ENCODE results near the gene COL28A1.
"Not testable (repeated sequence)": the region's sequence is repeated elsewhere in the genome, so short reads cannot be mapped to it uniquely, and the experiment has no call there.

COL28A1 gene

DNA sequence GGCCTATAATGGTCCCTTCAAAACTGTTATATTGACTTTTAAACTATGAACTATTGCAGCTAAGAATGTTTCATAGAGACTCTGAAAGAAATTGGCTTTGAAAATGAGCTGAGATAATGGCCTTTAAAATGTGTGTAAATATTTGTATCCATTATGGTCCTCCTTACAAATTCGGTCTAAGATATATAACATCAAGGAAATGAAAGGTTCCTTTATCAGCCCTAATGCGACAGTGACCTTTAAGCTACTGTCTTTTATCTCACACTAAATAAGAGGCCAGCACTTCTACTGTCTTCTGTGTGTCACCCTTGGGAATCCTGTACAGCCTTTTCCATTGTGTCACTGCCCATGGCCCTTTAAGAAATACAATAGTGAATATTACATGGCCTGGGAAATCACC, 19.5 kb downstream of the COL28A1 start:
- no peak for DNase-seq

DNA sequence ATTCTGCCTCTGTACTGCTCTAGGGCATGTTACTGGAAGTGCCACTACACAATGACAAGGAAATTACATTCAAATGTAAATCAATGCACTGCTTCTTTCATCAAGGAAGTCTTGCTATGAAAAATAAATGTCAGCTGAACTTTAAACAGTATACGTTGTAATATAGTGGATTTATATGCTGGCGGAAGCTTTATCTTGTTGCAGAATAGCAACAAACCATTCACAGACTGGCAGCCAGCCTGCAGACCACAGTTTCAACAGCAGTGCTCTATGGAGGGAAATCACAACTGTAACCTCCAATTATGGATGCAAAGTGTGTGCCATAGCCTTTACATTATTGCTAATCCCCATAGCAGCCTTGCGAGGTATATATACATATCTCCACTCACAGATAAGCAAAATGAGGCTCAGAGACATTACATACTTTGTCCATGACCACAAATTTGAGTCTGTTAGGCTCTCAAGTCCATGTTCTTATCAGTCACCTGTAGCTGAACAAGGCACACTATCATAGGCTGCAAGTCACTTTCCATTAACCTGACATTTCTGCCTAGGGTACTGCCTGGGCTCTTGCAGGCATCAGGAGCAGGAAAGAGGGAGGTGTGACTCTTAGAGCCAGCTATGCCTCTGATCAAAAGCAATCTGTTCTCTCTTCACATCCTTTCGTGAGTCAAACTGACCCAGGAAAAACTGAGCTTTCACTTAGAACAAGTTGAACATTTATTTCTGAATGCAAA, 22.6 kb downstream of the COL28A1 start:
- DNase-seq = no peak

DNA sequence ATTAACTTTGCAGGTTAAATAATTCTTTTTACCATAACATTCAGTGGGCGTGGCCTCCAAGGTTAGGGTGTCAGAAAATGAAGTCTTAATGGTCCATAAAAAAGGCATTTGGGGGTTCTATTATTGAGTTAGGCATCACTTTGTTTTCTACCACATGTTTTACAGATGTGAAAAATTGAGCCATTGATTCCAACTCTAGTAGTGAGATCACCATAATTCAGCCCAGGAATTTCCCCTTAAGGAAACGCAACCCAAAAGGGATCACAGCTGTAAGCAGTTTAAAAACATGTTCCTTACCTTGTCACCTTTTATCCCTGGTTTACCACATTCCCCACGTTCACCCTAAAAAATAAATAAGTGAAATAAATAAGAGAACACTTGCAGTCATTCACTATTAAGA, 24.9 kb downstream of the COL28A1 start:
- no peak for DNase-seq

GRCh38 chr7:7505915-7506314, 29.8 kb downstream of the COL28A1 start:
- no peak for DNase-seq

- DNase-seq = peak; percentile 55
These were observed 30.6 kb downstream of the COL28A1 start for GRCh38 chr7:7504910-7505704.

DNA sequence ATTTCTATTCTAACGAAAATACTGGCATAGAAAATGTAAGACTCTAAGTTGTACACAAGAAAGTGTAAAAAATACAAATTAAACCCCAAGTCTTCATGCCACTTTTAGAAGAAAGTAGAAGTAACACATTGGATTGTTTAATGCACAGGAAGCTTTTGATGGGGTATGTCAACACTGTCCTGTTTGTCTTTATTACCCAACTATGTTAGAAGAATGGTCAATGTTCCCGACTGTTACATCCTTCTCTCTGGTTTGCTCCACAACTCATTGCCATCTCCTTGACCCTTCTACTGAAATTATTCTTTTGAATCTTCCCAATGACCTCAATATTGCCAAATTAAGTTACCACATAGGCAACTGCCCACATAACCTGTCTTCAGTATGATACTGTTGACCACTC, 35.8 kb downstream of the COL28A1 start:
- DNase-seq = no peak

GRCh38 chr7:7498856-7499255, 36.8 kb downstream of the COL28A1 start:
- peak; percentile 98 for DNase-seq

DNA sequence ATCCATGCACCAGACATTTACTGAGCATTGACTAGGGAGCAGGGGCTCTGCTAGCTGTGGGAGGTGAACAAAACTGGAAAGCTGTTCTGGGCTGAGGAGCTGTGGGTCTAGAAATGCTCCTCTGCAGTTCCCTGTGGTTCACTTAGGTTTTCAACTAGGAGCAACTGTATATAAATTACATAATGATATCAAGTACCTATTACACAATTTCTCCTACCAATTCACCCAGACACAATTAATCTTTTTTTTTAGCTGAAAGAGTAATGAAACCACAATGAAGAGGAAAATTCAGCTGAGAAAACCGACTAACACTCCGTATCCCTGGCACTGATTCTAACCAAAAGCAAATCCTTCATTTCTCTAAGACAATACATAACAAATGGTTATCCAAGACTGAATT, 39.4 kb downstream of the COL28A1 start:
- DNase-seq = no peak

DNA sequence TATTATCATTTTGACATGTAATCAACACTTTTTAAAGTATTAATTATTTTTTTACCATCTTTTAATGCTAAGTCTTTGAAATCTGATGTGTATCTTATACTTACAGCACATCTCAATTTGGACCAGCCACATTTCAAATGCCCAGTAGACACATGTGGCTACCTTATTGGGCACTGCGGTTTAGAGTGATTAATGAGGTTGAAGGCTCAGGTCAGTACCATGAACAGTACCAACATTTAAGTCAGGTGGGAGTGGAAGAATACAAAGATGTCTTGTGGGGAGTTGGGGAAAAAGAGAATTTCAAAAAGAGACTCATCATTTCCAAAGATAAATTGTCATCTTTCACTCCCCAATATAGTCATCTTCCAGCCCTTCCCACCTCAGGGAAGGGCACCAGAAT, 40.5 kb downstream of the COL28A1 start:
- no peak for DNase-seq

DNA sequence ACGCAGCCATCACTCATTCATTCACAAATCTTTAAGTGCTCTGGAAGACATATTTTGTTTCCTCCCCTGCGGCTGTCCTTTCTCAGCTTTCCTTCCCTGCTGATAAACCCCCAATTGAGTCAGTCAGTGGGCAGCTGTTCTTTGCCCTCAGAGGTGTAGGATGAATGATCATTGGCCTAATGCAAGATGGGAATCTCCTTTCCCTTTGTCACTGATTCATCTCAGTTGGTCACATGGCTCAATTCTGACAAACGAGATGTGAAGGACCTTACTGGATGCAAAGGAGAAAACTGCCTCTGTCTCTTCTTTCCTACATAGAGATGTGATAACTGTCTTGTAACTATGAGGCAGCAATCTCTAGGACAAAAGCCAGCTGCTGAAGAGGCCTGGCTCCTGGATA, 44.6 kb downstream of the COL28A1 start:
- no peak for DNase-seq

DNA sequence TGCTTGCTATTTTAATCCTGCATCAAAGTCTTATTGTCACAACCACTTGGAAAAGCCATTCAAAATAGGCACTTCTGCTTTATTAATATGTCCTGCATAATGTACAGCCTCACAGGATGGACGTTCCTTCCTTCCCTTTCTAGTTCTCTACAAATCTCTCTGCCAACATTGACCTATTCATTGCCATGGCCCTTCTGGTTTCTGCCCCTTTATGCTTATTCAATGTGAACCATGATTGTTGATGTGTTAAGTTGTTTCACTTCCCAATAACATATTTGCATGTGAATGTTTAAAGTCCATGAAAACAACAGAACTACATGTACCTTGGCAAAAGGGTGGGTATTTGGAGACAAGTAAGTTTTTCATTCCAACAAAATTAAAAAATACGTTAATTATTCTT, 45.7 kb downstream of the COL28A1 start:
- no peak for DNase-seq

DNA sequence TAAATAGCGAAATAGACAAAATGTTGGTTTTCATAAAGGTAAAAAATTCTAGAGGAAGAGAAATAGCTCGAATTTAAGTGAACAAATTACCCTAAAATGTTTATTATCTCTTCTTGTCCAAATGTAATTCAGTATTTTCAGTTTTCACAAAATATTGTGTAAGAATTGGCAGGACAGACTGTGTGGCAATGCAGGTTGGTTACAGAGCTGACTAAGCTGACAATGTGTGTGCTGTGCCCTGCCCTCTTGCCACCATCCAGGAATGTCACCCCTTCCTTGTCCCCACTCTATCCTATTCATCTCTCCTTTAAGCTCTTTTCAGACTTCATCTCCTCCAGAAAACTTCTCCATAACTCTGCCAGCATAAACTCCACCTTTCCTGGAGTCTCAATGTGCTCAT, 46.1 kb downstream of the COL28A1 start:
- DNase-seq = no peak

DNA sequence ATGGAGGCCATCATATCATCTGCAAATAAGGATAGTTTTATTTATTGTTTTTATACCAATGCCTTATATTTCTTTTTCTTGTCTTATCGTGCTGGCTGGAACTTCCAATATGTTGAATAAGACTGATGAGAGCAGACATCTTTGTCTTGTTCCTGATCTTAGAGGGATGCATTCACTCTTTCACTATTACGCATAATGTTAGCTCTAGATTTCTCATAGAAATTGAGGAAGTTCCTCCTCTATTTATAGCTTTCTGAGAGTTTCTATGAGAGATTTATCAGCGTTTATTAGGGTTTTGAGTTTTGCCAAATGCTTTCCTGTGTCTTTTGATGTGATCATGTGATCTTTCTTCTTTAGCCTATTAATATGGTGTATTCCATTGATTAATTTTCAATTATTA, 49.3 kb downstream of the COL28A1 start:
- DNase-seq = no peak

DNA sequence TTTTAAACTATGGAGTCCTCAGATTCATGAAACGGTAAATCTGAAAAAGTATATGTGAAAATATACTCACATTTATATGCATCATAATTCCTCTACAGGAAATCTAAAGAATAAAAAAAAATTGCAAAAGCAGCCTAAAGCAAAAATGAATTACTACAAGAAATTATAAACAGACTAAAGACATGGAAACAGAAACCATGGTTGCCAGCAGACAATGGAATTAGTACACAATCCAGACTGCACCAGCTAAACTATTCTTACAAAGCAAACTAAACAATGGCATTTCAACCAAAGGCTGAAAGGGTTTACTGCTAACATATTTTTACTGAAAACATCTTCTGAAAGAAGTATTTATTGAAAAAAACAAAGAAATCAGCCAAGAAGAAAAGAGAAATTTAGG, 51.6 kb downstream of the COL28A1 start:
- no peak for DNase-seq

GRCh38 chr7:7481802-7482201, 53.9 kb downstream of the COL28A1 start:
- DNase-seq = no peak

GRCh38 chr7:7479275-7479805, 56.3 kb downstream of the COL28A1 start:
- DNase-seq = no peak

GRCh38 chr7:7478569-7478968, 57.1 kb downstream of the COL28A1 start:
- DNase-seq = no peak

DNA sequence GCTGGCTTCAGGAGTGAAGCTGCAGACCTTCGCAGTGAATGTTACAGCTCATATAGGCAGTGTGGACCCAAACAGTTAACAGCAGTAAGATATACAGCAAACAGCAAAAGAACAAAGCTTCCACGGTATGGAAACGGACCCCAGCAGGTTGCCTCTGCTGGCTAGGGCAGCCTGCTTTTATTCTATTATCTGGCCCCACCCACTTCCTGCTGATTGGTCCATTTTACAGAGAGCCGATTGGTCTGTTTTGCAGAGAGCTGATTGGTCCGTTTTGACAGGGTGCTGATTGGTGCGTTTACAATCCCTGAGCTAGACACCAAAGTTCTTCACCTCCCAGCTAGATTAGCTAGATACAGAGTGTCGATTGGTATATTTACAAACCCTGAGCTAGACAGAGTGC, 58.0 kb downstream of the COL28A1 start:
- not testable (repeated sequence) for DNase-seq

DNA sequence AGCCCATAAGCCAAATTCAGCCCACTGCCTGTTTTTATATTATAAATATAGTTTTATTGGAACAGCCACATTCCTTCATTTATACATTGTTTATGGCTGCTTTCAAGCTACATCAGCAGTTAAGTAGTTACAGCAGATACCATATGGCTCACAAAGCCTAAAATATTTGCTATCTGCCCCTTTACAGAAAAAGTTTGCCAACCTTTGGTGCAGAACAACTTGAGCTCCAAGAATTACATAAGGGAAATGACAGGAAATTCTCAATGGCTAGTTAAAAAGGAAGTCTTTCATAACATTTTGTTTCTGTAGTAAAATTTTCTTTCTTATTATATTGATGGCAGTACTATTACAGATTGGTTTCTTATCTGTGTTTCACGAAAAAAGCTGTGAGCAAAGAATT, 59.3 kb downstream of the COL28A1 start:
- DNase-seq = no peak

DNA sequence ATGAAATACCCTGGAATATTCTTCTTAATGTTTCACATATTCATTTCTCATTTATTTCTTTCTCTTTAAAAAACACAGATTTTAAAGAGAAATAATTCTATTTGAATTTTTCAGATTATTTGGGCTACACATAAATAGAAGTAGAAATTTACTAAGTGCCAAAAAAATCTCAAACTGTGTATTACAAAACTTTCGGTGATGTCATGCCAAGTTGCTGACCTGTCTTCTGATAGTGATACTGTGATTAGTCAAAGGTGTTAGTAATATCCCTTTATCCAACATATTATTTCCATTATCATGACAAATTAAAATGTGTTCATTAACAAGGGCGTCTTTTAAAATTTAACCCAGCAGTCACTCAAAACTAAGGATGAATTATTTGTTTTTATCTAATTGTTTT, 60.1 kb downstream of the COL28A1 start:
- no peak for DNase-seq

DNA sequence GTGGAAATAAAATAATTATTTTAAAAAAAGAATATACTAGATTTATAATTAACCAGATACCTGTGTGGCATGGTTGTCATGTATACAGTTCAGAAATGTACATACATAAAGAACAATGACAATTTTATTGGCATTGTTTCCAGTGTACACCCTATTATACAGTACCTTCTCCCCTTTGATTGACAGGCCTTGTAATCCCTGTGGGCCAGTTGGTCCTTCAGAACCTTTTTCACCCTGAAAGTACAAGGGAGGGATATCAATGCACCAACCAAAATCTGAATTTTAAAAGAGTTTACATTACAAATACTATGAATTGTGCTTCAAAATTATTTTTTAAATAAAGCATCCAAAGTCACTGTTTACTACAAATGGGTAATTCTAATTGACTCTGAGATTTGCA, 61.2 kb downstream of the COL28A1 start:
- DNase-seq = no peak

DNA sequence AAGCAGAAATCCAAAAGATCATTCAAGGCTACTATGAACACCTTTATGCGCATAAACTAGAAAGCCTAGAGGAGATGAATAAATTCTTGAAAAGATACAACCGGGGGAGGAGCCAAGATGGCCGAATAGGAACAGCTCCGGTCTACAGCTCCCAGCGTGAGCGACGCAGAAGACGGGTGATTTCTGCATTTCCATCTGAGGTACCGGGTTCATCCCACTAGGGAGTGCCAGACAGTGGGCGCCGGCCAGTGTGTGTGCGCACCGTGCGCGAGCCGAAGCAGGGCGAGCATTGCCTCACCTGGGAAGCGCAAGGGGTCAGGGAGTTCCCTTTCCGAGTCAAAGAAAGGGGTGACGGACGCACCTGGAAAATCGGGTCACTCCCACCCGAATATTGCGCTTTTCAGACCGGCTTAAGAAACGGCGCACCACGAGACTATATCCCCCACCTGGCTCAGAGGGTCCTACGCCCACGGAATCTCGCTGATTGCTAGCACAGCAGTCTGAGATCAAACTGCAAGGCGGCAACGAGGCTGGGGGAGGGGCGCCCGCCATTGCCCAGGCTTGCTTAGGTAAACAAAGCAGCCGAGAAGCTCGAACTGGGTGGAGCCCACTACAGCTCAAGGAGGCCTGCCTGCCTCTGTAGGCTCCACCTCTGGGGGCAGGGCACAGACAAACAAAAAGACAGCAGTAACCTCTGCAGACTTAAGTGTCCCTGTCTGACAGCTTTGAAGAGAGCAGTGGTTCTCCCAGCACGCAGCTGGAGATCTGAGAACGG, 70.5 kb downstream of the COL28A1 start:
- DNase-seq = not testable (repeated sequence)

GRCh38 chr7:7454000-7454399, 81.7 kb downstream of the COL28A1 start:
- DNase-seq = no peak

GRCh38 chr7:7452652-7453051, 83.0 kb downstream of the COL28A1 start:
- no peak for DNase-seq
